Stimulated activated CD4-positive, alpha-beta T cell treated with anti-CD3 and anti-CD28 coated beads, TNF-alpha, amount 100 ng/mL, for 48 hours (primary cell): ENCODE data around the gene YPEL3.
A peak's percentile ranks its signal among the peaks of the same experiment; 100 is the strongest.
"Not testable (repeated sequence)": the region's sequence is repeated elsewhere in the genome, so short reads cannot be mapped to it uniquely, and the experiment has no call there.

ENCODE experiments used
- DNase-seq, 3 donors: peaks; one replicate each; pipeline ENCODE4 v3.0.0-alpha.2; 2020; ENCODE audit warnings: low read depth in 3 of 3

The YPEL3 gene

GRCh38 chr16:30117768-30118167 is 21.8 kb upstream of the YPEL3 start:
- no peak for DNase-seq

DNA sequence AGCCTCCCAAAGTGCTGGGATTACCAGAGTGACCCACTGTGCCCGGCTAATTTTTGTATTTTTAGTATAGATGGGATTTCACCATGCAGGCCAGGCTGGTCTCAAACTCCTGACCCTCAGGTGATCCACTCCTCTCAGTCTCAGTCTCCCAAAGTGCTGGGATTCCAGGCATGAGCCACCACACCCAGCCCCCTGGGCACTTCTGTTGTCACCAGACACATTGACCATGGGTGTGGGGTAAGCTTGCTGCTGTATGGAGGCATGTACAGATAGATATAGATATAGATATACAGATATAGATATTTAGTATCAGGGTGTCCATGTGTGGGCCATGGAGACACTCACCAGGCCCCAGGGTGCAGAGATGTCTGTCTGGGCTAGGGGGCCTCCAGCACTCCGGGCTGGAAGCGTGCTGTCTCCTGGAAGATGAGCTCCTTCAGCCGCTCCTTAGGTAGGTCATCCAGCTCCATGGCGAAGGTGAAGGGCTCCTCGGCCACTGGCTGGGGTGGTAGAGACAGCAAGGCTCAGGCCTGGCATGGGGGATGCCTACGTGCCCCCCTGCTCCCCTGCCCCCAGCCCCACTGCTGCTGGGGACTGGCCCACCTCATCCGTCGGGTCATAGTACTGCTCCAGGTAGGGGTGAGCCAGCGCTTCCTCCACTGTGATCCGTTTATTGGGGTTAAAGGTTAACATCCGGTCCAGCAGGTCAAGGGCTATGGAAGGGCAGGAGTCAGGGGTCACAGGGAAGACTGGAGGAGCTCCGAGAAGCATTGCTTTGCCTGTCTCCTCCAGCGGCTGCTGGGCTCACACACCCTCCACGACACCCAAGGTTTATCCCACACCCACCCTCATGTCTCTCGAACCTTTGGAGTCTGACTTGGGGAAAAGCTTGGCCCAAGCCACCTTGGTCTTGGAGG is 20.5 kb upstream of the YPEL3 start:
- no peak for DNase-seq

GRCh38 chr16:30115238-30115637 is 19.2 kb upstream of the YPEL3 start:
- no peak for DNase-seq

DNA sequence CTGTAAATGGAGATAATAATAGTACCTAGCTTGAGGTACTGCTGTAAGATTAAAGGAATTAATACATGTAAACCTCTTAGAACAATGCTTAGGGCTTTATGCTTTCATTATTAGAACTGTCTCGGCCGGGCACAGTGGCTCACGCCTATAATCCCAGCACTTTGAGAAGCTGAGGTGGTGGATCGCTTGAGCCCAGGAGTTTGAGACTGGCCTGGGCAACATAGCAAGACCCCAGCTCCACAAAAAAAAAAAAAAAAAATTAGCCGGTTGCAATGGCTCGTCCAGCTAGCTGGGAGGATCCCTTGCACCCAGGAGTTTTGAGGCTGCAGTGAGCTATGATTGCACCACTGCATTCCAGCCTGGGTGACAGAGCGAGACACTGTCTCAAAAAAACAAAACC is 18.8 kb upstream of the YPEL3 start:
- DNase-seq, result not testable (repeated sequence)

DNA sequence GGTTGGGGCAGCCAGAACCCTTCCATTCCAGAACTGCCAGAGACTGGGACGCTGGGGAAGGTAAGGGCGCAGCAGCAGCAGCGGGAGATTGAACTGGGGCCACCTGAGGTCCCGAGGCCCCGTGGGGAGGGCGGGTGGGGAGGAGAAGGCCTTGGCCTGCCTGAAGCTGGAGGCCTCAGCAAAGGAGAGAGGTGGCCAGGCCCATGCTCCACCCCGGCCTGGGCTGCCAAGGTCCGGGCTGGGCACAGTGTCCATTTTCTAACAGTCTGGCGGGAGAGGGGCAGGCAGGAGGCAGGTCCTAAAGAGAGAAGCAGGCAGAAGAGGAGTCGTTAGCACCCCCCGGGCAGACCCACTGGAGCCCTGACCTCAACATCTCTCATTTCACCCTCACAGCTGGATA is 18.4 kb upstream of the YPEL3 start:
- DNase-seq, result no peak

- DNase-seq, result no peak
Observed at GRCh38 chr16:30113711-30114333, 17.8 kb upstream of the YPEL3 start.

DNA sequence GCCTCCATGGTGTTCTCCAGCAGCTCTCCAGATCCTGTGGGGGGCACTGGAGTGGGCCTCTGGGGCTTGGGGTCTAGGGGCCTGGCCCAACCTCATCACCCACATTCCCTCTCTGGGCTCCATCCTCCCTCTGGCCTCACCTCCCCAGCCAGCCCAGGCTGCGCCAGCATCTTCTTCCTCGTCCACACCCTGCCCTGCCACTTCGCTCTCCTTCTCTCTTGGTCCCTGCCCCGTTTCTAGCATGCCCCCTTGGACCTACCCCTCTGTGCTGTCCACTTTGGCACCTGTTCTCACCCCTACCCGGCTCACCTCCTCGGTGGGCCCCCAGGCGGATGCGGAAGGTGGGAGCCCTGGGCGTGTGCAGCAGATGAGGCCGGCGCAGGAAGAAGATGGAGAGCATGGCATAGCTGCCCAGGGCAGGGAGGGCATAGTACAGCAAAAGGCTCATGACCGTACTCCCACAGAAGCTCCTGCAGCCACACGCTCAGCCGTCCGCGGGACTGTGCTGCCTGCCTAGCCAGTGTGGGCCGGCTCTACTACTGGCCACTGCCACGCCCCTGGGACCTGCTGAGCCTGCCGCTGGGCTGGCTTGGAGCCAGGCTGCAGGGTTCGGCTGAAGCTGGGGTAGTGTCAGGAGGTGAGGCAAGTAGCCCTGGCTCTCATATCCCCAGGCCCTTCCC is 17.2 kb upstream of the YPEL3 start, which contains the start of gene GDPD3:
GDPD3 (minus strand) TSS at position 507 of the 680 bp plus-strand sequence; CDS start at position 448, 59 bp downstream.
- DNase-seq, result no peak

- DNase-seq, result peak; percentile 51 to 71 (median 52)
Observed at GRCh38 chr16:30112197-30113030, 16.4 kb upstream of the YPEL3 start.

GRCh38 chr16:30110661-30111060 is 14.6 kb upstream of the YPEL3 start:
- no peak for DNase-seq

- DNase-seq, result no peak
Observed at GRCh38 chr16:30108059-30108850, 12.2 kb upstream of the YPEL3 start.

- no peak for DNase-seq
Observed at GRCh38 chr16:30104492-30104891, 8.5 kb upstream of the YPEL3 start.

- no peak for DNase-seq
Observed at GRCh38 chr16:30104090-30104489, 8.1 kb upstream of the YPEL3 start.

- no peak for DNase-seq
Observed at GRCh38 chr16:30096862-30097563, 1.0 kb upstream of the YPEL3 start.

DNA sequence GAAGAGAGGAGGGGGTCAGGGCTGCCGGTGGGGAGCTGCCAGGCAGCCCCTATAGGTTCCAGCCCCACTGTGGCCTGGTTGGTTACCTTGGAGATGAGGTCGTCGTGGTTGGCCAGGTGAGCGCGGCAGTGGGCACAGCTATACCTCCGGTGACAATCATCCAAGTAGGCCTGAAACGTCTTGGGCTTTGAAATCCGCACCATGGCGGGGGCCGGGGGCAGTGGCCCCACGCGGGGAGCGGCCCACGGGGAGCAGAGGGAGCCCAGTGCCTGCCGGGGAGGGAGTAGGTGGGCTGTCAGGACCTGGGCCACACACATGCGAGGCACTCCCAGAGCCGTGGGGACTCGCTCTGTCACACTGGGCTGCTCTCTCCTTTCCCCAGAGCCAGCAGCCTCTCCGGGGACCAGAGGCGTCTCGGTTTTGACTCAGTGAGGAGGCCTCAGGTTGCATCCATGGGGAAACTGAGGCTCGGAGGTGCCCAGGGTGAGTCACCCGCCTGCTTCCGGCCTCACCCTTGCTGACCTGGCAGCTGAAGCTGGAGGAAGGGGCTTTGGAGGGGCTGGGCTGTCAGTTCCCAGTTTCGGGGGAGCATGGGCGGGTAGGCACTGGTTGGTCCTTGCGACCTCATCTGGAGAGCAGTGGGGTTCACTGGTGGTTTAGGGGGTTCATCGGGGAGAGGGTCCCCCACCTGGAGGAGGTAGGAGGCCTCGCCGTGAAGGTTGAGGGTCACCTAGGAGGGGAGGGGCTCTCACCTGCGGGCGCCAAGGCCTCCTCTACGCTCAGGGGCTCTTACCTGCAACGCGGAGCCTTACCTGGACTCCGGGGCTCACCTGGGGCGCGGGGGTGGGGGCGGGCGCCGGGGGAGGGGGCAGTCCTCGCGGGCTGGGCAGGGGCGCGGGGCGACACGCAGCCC is 591 bp downstream of the YPEL3 start:
- DNase-seq, result no peak

GRCh38 chr16:30094541-30095165 is 1.4 kb downstream of the YPEL3 start:
- no peak for DNase-seq

DNA sequence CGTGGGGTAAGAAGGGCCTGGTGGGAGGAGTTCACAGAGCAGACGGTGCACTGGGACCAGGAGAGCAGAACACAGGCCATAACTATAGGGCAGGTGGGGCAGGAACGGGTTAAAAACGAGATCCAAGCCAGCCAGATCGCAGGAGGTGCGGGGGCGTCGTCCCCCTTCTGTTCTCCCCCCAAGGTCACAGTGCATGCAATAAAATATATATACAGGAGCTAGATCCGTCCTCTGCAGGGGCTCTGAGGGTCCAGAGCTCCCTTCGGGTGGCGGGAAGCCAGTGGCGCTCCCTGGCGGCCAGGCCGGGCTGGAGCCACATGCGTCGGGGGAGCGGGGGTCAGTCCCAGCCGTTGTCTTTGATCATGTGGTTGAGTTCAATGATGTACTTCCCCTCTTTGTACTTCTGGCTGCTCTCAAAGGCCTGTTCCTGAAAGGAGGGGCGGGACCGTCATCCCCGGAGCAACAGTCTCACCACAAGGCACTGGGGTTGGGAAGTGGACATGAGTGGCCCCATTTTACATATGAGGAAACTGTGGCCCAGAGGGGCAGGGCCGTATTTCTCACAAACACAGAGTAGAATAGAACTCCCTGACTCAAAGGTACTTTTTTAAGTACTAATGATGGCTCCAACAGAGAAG is 3.5 kb downstream of the YPEL3 start:
- peak; percentile 43 to 61 (median 55) for DNase-seq

DNA sequence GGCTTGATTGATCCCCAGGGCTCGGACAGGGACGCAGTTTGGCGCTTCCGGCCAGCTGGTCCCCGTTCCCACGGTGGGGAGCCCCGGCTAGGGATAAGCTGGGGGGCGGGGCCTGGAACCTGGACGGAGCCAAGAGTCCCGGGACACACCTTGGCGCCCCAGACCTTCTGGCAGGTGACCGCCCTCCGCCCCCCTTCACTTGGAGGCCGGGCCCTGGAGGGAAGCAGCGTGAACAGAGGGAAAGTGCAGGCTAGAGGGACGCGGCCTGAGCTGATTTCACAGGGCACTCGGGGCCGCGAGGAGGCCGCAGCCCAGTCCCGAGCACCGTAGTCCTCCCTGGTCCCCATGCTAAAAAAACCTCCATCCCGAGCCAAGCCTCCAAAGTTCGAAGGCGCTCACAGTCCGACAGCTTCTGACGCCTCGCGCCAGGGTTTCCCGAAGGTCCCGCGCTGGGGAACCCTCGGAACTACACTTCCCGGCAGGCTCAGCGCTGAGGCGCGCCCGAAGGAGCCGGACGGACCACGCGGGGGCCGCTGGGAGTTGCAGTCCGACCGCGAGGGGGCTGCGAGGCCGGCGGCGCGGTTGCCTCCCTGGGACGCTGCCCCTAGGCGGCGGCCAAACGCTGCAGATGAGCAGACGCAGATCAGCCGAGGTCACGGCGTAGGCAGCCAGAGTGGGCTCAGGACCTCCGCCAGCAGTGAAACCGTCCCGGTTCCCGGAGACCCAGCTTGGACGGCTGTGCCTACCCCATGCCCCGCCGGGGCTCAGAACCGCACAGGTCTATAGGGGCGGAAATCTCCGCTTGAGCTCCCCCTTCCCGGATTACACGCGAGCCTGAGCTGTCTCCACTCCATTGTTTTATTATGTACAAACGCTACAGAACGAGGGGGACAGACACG is 4.3 kb downstream of the YPEL3 start, which contains the start of gene TBX6:
TBX6 (minus strand) TSS at position 451 of the 899 bp plus-strand sequence. CDS start 731 bp downstream, outside the sequence.
- DNase-seq, result peak; percentile 90 to 91 (median 90)
